ENCODE data around the gene OLIG2.

The OLIG2 gene

GRCh38 chr21:33055991-33056390 lies 30.3 kb downstream of the OLIG2 start:
- no peak overlapping the region for H3K4me3 ChIP-seq (IDR thresholded peaks at IDR 0.05; ENCODE audit: insufficient read depth, low read depth, low read length)
- no peaks in the 10 kb centered on the region for H4K20me1 ChIP-seq (ENCODE audit: insufficient read depth)
- H3K9ac ChIP-seq = no peak overlapping the region
- TF ChIP-seq, protein P1, sequence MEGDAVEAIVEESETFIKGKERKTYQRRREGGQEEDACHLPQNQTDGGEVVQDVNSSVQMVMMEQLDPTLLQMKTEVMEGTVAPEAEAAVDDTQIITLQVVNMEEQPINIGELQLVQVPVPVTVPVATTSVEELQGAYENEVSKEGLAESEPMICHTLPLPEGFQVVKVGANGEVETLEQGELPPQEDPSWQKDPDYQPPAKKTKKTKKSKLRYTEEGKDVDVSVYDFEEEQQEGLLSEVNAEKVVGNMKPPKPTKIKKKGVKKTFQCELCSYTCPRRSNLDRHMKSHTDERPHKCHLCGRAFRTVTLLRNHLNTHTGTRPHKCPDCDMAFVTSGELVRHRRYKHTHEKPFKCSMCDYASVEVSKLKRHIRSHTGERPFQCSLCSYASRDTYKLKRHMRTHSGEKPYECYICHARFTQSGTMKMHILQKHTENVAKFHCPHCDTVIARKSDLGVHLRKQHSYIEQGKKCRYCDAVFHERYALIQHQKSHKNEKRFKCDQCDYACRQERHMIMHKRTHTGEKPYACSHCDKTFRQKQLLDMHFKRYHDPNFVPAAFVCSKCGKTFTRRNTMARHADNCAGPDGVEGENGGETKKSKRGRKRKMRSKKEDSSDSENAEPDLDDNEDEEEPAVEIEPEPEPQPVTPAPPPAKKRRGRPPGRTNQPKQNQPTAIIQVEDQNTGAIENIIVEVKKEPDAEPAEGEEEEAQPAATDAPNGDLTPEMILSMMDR (conservative IDR thresholded peaks at IDR 0.05; ENCODE audit: low read depth, low read length) = no peak
- no peaks in the 10 kb centered on the region for H3K79me2 ChIP-seq (ENCODE audit: insufficient read depth, low read depth)
- no peak overlapping the region for H3K4me2 ChIP-seq
- no peaks in the 10 kb centered on the region for H3K27me3 ChIP-seq (ENCODE audit: insufficient read depth, low read depth)
- no peaks in the 10 kb centered on the region for H3K36me3 ChIP-seq (ENCODE audit: insufficient read depth)
- no peak overlapping the region for H2AFZ ChIP-seq (ENCODE audit: low read depth)
- no peak overlapping the region for H3K27ac ChIP-seq
- peaks cover 56% of the 10 kb centered on the region for H3K4me1 ChIP-seq (ENCODE audit: low read depth, poor library complexity, severe bottlenecking)

DNA sequence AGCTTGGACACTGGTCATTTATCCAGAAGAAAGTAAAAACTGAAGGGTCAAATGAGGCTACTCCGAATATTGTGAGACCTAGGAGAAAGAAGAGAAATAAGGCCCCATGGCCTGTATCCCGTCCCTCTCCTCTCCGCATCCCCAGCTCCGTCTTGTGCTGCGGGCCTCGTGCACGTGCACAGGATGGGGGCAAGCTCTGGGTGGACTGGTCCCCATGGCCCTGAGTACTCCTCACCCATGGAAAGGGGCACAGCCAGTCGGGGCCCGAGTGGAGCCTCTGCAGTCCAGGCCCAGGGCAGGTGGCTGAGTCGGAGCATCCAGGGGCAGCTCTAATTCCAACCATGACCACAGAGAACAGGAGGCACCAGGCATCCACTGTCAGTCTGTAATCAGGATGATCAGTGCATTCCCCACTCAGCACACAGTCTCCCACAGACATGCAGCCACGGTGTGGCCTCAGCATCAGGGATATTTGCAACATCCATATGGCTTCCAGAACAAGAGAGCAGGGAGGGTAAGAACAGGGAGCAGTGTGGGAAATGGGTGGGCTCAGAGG lies 31.7 kb downstream of the OLIG2 start:
- Histone ChIP-seq H3K79me2 (ENCODE audit: insufficient read depth, low read depth) (no peaks in the 10 kb centered on the region), H3K9ac (no peak overlapping the region), H3K4me1 (ENCODE audit: low read depth, poor library complexity, severe bottlenecking) (peaks cover 62% of the 10 kb centered on the region), H3K4me3 (IDR thresholded peaks at IDR 0.05; ENCODE audit: insufficient read depth, low read depth, low read length) (no peak overlapping the region), H4K20me1 (ENCODE audit: insufficient read depth) (no peaks in the 10 kb centered on the region), H3K27ac (peak overlapping the region; percentile 73), H3K4me2 (peak overlapping the region; percentile 74), H3K36me3 (ENCODE audit: insufficient read depth) (no peaks in the 10 kb centered on the region), H2AFZ (ENCODE audit: low read depth) (0 out of 2 replicates have a peak overlapping the region, but pooled peaks have one; percentile 45), H3K27me3 (ENCODE audit: insufficient read depth, low read depth) (no peaks in the 10 kb centered on the region)
- TF ChIP-seq, protein P1 (conservative IDR thresholded peaks at IDR 0.05; ENCODE audit: low read depth, low read length) = no peak

- peak overlapping the region; percentile 73 for H3K27ac ChIP-seq
- TF ChIP-seq, protein P1 (conservative IDR thresholded peaks at IDR 0.05; ENCODE audit: low read depth, low read length) = no peak
These were observed 32.8 kb downstream of the OLIG2 start for GRCh38 chr21:33058527-33058926.

DNA sequence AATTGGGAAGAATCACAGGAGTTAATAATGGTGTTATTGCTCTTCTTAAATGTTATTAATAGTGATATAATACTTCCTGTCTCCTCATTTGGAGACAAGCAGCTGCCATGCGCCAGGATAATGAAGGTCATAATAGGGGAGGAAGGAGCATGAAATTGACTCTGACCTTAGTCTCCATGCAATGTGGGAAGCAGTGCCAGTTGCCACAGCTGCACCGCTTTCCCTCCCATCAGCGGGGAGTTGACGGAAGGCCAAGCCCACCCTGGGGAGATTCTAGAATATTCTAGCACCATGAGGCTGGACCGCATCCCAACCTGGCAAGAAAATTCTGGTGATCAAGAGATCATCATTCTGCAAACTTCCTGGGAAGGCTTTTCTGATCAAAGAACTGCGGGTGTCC lies 33.2 kb downstream of the OLIG2 start:
- Histone ChIP-seq H3K4me1 (ENCODE audit: low read depth, poor library complexity, severe bottlenecking) (peaks cover 77% of the 10 kb centered on the region), H3K4me2 (peak overlapping the region; percentile 74), H3K27me3 (ENCODE audit: insufficient read depth, low read depth) (no peaks in the 10 kb centered on the region), H3K9ac (peak overlapping the region; percentile 12; the same call in 1 of the 2 replicates), H3K36me3 (ENCODE audit: insufficient read depth) (no peaks in the 10 kb centered on the region), H3K4me3 (IDR thresholded peaks at IDR 0.05; ENCODE audit: insufficient read depth, low read depth, low read length) (no peak overlapping the region), H3K27ac (peak overlapping the region; percentile 73), H4K20me1 (ENCODE audit: insufficient read depth) (no peaks in the 10 kb centered on the region), H2AFZ (ENCODE audit: low read depth) (peak overlapping the region; percentile 45; the same call in 1 of the 2 replicates), H3K79me2 (ENCODE audit: insufficient read depth, low read depth) (no peaks in the 10 kb centered on the region)
- TF ChIP-seq, protein P1 (conservative IDR thresholded peaks at IDR 0.05; ENCODE audit: low read depth, low read length) = no peak

More at GRCh38 chr21:33058527-33058926, 32.8 kb downstream of the OLIG2 start:
- Histone ChIP-seq H2AFZ (ENCODE audit: low read depth) (peak overlapping the region; percentile 45; the same call in 1 of the 2 replicates), H3K4me3 (IDR thresholded peaks at IDR 0.05; ENCODE audit: insufficient read depth, low read depth, low read length) (no peak overlapping the region), H3K27me3 (ENCODE audit: insufficient read depth, low read depth) (no peaks in the 10 kb centered on the region), H3K36me3 (ENCODE audit: insufficient read depth) (no peaks in the 10 kb centered on the region), H3K9ac (no peak overlapping the region; the same call in 1 of the 2 replicates), H3K4me2 (peak overlapping the region; percentile 74), H4K20me1 (ENCODE audit: insufficient read depth) (no peaks in the 10 kb centered on the region), H3K79me2 (ENCODE audit: insufficient read depth, low read depth) (no peaks in the 10 kb centered on the region), H3K4me1 (ENCODE audit: low read depth, poor library complexity, severe bottlenecking) (peaks cover 73% of the 10 kb centered on the region)
